Spleen (tissue), 7 donors: ENCODE data around the gene HPGD.

Experiments
- POLR2AphosphoS5 ChIP-seq, 3 donors: sonication (generic); formaldehyde crosslinking; IDR thresholded peaks; one replicate each; pipeline ENCODE4 v1.5.1; 2017; ENCODE audit warnings: antibody characterized with exemption in 3 of 3
- TF ChIP-seq, protein P1 (sequence below), 11 experiments: fragments of 200-600 bp in 7 of 11; fragments of 450-650 bp in 4 of 11; sonication (generic) in 4 of 11; IDR thresholded peaks in 8 of 11; conservative IDR thresholded peaks in 3 of 11; 1 replicate in 7 of 11; 2 replicates in 4 of 11; pipeline versions ENCODE4 v1.4.0 to v1.8.0; 2016 to 2021; ENCODE audit warnings: antibody characterized with exemption in 11 of 11, inconsistent platforms in 4 of 11, mild to moderate bottlenecking in 1 of 11
- donor health status: DM: no; HTN: no; CAD: no; lungs with moderate emphysema.
- donor health status: DM: no; HTN: no; CAD: no.
- donor health status: DM: no; HTN: no; CAD: no.

- no peak for TF ChIP-seq POLR2AphosphoS5 (IDR thresholded peaks at IDR 0.05)
- TF ChIP-seq, protein P1, sequence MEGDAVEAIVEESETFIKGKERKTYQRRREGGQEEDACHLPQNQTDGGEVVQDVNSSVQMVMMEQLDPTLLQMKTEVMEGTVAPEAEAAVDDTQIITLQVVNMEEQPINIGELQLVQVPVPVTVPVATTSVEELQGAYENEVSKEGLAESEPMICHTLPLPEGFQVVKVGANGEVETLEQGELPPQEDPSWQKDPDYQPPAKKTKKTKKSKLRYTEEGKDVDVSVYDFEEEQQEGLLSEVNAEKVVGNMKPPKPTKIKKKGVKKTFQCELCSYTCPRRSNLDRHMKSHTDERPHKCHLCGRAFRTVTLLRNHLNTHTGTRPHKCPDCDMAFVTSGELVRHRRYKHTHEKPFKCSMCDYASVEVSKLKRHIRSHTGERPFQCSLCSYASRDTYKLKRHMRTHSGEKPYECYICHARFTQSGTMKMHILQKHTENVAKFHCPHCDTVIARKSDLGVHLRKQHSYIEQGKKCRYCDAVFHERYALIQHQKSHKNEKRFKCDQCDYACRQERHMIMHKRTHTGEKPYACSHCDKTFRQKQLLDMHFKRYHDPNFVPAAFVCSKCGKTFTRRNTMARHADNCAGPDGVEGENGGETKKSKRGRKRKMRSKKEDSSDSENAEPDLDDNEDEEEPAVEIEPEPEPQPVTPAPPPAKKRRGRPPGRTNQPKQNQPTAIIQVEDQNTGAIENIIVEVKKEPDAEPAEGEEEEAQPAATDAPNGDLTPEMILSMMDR (IDR thresholded peaks at IDR 0.05 in 8 of 11, conservative IDR thresholded peaks at IDR 0.05 in 3 of 11): no peak
Measured at GRCh38 chr4:174512745-174513144, 9.5 kb downstream of the HPGD start.
